NCI-H1417 treated with DMSO at 0.1 percent for 48 hours (cell line): ENCODE results near the gene KCNH1.

Experiments
- DNase-seq: peaks from one replicate; lab custom pipeline; 2025; lab: John Stamatoyannopoulos, UW

The KCNH1 gene, protein sequence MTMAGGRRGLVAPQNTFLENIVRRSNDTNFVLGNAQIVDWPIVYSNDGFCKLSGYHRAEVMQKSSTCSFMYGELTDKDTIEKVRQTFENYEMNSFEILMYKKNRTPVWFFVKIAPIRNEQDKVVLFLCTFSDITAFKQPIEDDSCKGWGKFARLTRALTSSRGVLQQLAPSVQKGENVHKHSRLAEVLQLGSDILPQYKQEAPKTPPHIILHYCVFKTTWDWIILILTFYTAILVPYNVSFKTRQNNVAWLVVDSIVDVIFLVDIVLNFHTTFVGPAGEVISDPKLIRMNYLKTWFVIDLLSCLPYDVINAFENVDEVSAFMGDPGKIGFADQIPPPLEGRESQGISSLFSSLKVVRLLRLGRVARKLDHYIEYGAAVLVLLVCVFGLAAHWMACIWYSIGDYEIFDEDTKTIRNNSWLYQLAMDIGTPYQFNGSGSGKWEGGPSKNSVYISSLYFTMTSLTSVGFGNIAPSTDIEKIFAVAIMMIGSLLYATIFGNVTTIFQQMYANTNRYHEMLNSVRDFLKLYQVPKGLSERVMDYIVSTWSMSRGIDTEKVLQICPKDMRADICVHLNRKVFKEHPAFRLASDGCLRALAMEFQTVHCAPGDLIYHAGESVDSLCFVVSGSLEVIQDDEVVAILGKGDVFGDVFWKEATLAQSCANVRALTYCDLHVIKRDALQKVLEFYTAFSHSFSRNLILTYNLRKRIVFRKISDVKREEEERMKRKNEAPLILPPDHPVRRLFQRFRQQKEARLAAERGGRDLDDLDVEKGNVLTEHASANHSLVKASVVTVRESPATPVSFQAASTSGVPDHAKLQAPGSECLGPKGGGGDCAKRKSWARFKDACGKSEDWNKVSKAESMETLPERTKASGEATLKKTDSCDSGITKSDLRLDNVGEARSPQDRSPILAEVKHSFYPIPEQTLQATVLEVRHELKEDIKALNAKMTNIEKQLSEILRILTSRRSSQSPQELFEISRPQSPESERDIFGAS

DNA sequence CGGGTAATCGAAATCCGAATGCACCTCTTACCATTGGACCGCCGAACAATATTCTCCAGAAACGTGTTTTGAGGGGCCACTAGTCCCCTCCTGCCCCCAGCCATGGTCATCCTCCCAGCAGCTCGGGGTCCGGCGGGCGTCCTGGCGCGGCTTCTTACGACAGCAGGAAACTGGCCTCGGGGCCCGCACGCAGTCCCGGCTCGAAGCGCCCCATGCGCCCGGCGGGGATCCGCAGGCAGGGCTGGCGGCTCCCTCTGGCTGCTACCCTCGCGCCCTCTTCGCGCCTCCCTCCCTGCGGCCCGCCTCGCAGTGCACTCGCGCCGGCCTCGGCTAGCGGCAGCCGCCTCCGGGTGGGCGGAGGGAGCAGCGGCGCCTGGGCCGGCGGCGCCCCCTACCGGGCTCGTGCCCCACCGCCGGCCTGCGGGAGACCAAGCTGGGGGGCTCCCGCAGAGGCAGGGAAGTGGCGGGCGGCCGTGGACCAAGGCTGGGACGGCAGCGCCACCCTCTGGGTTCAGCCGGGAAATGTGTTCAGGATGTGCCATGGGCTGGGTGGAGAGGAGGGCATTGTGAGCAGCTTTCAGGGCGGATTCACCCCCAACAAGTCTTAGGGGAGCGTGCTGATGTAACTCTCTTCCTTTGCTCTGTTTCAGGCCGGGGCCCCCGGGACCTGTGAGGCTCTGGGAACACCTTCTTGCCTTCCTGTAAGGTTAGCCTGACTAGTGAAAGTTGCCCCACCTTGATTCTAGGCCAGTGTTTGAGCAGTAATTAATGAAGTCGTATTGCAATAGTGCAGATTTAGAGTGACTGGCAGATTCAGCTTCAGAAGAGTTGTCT is at the start of gene KCNH1:
Gene KCNH1 (minus strand): TSS at position 313 of the 834 bp plus-strand sequence. CDS start 203 bp downstream, at position 110.
- peak; percentile 76 for DNase-seq

DNA sequence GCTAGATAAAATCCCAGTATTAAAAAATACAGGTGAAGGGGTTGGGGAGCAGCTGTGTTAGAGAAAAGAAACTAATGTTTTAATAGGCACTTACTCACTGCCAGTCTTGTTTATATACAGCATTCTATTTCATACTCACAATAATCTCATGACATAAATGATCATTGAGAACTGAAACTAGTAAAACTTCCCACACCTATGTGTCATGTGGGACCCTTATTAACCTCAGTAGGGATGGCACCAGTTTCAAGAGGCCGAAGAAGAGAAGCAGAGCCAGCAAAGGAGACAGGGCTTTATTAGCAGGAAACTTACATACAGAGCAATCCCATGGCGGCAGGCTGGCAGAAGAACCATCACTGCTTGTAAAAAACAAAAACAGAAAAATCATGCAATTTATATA is 48.8 kb upstream of the KCNH1 start:
- no peak for DNase-seq

DNA sequence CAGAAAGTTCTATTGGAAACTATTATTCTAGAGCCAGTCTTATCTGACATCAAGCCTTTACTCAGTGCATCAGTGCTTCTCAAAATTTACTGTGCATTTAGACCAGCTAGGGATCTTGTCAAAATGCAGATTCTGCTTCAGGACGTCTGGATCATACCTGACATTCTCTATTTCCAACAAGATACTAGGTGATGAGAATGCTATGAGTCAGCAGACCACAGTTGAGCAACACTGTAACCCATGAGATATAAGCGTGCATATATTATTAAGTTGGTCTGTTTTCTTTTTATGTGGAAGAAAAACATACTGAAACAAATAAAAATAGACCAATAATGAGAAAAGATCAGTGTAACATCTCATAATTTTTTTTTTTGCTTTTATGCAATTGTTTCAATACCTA is 40.4 kb upstream of the KCNH1 start:
- DNase-seq = no peak

DNA sequence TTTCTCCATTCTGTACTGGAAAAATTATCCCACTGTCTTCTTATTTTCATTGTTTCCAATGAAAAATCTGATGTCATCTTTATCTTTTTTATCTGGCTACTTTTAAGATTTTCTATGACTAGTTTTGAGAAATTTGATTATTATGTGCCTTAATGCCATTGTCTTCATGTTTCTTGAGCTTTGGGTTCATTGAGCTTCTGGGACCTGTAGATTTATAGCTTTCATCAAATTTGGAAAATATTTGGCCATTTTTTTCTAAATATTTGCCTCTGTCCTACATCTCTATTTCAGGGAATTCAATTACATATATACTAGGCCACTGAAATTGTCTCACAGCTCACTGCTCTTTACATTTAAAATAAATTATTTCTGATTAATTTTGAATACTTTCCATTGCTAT is 38.7 kb upstream of the KCNH1 start:
- DNase-seq = no peak

DNA sequence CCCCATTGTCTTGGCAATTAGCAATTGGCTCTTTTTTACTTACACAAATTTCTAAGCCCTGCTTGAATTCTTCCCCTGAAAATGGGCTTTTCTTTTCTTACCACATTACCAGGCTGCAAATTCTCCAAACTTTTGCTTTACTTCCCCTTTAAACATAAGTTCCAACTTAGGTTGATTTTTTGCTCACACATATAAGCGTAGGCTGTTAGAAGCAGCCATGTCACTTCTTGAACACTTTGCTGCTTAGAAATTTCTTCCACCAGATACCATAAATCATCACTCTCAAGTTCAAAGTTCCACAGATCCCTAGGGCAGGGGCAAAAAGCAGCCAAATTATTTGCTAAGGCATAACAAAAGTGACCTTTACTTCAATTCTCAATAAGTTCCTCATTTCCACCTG is 35.4 kb upstream of the KCNH1 start:
- no peak for DNase-seq

DNA sequence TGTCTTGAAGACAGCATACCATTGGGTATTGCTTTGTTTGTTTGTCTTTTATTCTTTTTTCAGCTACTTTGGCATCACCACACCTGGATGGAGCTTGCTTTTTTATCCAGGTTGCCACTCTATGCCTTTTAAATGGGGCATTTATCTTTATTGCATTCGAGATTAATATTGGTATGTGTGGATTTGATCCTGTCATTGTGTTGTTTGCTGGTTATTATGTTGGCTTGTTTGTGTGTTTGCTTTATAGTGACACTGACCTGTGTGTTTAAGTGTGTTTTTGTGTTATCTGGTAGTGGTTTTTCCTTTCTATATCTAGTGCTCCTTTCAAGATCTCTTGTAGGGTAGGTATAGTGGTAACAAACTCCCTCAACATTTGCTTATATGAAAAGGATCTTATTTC is 24.9 kb upstream of the KCNH1 start:
- DNase-seq = no peak

DNA sequence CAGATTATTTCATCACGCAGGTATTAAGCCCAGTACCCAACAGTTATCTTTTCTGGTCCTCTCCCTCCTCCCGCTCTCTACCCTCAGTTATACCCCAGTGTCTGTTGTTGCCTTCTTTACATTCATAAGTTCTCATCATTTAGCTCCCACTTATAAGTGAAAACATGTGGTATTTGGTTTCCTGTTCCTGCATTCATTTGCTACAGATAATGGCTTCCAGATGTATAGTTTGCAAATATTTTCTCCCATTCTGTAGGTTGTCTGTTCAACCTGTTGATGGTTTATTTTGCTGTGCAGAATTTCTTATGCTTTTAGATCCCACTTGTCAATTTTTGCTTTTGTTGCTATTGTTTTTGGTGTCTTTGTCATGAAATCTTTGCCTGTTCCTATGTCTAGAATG is 21.1 kb upstream of the KCNH1 start:
- no peak for DNase-seq

DNA sequence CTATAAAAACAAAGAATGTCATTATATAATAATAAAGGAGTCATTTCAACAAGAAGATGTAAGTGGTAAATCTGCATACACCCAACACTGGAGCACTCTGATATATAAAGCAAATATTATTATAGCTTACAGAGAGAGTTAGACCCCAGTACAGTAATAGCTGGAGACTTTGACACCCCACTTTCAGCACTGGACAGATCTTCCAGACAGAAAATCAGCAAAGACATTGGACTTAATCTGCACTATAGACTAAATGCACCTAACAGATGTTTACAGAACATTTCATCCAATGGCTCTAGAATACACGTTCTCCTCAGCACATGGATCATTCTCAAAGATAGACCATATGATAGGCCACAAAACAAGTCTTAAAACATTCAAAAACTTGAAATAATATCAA is 20.0 kb upstream of the KCNH1 start:
- no peak for DNase-seq

DNA sequence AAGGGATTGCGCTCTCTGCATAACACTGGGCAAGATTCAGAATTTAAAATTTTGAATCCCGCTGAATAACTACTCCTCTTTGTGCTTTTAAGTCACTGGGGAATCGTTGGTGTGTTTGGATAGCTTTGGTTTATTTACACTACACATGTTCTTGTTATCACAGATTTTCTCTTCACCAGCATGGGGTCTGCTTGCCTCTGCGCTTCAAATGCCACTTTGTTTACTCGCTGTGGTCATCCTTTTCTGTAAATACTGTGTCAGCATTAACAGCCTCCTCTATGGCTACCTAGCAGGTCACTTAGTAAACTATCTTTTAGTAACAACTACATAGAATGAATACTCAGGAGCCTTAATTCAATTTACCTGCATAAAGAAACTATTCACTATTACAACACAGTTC is 14.4 kb upstream of the KCNH1 start:
- no peak for DNase-seq

DNA sequence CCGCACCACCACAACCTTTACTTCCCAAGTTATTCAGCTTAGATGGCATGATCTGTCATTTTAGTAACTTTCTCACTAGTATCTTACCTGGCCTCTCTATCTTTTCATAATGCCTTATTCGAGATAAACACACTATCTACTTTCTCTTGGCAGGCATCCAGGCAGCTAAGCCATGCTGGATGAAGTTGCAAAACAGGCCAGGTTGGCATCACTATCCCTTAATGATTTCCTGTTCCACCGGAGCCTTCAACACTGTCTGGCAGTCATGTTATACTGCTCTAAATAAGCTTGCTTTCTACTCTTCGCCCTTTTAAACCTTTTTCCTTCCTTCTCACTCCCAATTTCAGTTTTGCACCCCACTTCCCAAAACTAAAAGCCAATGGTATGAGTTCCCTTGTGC is 12.0 kb upstream of the KCNH1 start:
- DNase-seq = no peak

DNA sequence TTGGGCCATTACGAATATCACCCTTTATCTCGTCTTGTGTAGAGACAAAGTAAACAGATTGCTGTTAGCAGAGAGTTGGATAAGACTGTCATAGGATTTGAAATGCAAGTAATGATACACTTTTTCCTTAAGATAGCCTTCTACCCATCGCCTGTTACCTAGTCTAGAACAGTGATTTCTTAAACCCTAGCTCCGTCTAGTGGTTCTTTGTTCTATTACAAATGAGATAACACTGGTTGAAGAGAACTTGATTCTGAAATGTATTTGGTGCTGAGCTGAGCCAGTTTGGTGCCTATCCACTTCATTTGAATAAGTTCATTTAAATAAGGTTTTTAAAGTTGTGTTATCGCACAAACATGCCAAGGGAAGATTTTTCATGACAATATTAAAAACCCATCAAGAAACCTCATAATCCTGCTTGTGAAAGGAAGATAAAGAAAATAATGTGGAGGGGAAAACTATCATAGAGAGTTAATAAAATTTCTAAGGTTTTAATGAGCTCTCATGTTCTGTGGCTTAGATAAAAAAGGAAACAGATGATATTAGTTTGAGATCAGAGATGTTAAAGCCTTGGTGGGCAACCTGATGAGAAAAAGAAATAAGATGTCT is 1.5 kb upstream of the KCNH1 start:
- no peak for DNase-seq

DNA sequence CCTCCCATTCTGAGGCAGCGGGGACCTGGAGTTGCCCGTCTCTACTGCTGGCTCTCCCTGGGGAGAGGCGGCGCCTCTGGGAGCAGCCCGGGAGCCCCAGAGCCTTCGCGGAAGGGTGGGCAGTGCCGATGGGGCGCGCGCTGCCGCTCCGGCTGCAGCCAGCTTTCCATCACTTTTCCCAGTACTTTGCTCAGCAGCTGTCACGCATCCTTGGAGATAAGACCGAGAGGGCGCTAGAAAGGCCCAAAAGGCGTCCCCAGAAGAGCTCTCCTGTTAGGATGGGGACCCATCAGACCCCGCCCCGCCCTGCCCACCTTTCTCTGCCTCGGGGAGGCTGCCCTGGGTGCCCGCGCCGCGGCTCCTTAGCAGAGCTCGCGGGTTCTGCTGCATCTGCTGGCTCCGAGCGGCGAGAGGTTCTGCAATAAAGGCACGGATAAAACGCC is 534 bp downstream of the KCNH1 start:
- DNase-seq = no peak

DNA sequence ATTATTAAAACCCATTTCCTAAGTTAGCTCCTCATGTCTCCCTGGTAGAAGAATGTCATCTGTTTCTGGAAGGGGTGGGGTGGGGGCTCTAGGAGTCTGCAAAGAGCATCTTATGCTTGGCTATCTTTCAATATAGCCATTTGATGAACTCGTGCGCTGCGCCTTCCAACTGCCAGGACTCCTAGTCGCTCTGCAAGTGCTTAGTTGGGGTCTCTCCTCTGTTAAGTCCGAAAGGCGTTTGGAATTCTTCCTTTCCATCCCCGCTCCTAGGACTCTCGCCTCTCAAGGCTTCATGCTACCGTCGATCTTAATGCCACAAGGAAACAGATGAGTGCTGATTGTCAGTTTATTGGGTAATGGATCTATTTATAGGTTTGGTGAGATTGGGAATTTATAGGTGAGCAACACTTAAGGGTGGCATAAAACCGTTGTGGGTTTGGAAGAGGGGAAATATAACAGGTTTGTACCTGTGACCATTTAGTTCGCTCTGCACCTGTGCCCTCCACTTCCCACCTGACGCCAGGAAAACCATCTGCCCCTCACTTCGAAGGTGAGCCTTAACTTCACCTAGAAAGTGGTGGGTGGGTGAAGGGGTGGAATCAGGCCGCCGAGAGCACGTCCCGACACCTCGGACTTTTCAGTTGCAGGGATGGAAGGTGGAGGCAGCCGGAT is 1.1 kb downstream of the KCNH1 start:
- DNase-seq = no peak

DNA sequence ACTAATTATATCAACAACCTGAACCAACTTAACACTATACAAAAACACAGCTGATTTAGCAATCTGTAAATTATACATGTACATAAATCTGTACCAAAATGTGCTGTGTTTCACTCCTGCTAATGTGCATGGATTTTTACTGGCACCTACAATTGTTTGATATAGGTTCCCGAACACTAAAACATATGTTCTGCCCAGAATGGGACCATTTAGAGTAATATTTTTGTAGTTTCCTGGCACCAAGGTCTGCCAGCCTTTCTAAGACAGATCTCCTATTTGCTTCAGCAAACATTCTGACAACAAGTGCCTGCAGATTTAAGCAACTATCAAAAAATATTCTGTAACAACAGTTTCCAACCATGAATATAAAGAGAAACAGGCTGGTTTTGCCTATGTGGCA is 4.2 kb downstream of the KCNH1 start:
- DNase-seq = no peak

DNA sequence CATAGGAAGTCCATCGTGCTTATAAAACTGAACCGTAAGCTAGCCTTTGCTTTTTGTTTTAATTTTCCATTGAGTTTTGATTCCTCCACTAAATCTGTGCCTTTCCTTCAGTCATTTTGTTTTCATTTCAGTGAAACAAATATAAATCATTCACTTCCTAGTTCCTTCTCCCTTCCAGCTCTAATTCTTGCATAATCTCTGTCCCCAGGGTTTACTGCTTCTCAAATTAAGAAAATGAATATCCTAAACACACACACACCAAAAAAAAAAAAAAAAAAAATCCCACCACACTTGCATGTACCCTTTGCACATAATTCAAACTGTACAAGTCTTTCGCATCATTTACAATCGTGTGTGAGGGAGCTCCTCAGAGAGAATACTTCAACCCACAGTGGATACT is 6.8 kb downstream of the KCNH1 start:
- DNase-seq = no peak

DNA sequence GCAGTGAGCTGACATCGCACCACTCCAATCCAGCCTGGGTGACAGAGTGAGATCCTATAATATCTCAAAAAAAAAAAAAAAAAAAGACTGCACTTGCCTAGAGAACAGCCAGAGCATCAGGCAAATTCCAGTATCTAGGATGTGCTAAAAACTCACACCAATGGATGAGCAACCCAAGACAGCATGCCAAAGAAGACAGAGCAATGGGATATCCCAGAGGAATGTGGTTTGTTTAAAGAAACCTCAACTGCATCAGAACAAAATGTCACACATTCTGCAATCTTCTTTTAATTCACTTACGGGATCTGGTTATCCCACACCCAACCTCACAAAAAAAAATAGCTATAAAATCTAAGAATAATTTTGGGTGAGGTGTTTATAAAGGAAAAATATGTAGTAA is 7.3 kb downstream of the KCNH1 start:
- DNase-seq = no peak

DNA sequence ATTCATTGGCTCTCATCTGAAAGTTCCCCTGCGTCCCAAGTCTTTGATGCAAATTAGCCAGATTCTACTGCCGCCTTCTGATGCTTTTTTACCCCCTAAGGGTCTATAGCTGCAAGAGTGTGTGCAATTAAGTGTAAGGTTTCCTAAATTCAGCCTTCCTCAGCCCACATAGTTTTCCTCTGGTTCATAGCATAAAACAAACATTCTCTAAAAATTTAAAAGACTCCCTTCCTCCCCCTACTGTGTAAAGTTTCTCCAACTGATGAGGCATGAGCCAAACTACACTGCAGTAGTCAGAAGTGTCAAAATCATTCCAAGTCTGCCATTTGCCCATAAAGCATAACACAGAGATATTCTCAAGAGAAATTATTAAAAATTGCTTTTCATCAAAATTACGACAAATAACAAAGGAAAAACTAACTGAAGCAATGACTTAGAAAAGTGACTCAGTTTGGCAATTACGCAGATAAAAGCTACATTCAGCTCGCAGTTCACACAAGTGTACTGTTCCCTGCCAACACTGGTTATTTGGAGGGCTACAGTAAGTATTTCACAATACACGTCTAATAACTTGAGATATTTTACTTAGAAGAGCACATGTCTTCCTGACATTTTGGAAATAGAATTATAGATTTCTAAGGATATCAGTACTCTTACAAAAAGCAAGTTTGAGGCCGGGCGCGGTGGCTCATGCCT is 15.4 kb downstream of the KCNH1 start:
- no peak for DNase-seq

DNA sequence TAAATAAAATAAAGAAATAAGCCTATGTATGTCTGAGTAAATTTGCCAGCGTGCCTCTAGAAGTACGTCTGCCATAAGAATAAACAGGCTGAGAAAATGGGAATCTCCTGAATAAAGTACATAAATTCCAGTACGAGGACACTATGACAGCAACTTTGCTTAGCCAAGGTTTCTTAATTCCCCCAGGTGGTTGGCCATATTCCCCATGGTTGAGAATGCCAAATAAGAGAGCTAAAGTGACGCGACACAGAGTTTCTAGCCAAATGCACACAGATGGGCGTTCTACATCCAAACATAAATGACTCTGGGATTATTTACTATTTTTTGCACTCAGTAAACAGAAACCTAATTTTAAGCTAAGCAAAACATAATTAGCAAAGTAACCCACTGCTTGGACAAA is 19.5 kb downstream of the KCNH1 start:
- no peak for DNase-seq

DNA sequence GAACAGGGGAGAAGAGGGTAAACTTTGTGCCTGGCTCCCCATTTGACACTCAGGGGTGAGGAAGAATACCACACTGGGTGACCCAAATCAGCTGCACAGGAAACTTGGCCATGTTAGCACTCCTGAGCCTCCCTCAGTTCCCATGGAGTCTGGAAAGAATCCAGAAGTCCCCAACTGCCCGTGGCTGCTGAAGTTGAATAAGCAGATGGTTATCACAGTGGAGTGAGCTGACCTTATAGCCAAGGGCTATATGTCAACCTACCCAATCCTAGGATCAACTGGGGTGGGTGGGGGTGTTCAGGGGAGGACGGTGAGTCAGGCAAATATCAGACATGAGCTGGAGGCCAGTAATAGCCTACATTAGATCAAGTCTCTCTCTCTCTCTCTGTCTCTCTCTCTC is 20.4 kb downstream of the KCNH1 start:
- no peak for DNase-seq

DNA sequence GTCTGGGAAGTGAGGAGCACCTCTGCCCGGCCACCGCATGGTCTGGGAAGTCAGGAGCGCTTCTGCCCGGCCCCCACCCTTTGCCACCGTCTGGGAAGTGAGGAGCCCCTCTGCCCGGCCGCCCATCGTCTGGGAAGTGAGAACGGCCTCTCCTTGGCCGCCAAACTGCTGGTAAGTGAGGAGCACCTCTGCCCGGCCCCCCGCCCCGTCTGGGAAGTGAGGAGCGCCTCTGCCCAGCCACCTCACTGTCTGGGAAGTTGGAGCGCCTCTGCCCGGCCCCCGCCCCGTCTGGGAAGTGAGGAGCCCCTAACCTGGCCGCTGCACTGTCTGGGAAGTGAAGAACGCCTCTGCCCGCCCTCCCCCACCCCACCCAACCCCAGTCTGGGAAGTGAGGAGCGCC is 22.6 kb downstream of the KCNH1 start:
- no peak for DNase-seq

DNA sequence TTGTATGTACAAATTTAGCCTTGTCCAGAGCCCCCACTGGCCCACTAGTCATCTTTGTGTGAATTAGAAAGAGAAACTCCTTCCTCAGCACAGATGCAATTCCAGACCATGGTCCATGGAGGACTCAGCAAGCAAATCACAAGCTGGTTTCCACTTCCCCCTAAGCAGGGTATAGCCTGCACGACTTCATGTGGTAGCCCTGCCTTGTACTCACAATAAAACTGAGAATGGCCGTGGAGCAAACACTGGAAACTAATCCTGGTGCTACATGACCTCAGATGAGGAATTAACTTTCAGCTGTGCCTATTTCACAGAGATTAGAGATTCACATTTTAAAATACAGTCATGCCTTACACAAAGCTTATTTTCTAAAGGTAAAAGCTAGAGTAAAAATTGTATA is 32.5 kb downstream of the KCNH1 start:
- DNase-seq = no peak
